HEK293 (cell line): Measurements from ENCODE around the gene RTN4RL2.
A peak's percentile ranks its signal among the peaks of the same experiment; 100 is the strongest.

Experiments used
- EGR2 ChIP-seq: fragments of 450-650 bp; formaldehyde crosslinking; IDR thresholded peaks from 2 replicates; pipeline ENCODE4 v1.5.1; 2016; ENCODE audit warnings: low read depth, missing biosample characterization, missing genetic modification characterization
- FEZF1 ChIP-seq: fragments of 450-650 bp; formaldehyde crosslinking; IDR thresholded peaks from 2 replicates; pipeline ENCODE4 v1.5.1; 2016; ENCODE audit warnings: missing biosample characterization, missing genetic modification characterization
- GLI2 ChIP-seq: fragments of 450-650 bp; formaldehyde crosslinking; IDR thresholded peaks from 2 replicates; pipeline ENCODE4; 2017; ENCODE audit warnings: missing biosample characterization, missing genetic modification characterization, low read depth, borderline replicate concordance
- KLF9 ChIP-seq: fragments of 450-650 bp; formaldehyde crosslinking; IDR thresholded peaks from 2 replicates; pipeline ENCODE4 v1.5.1; 2016; ENCODE audit warnings: missing biosample characterization, missing genetic modification characterization, low read depth
- PATZ1 ChIP-seq: fragments of 450-650 bp; formaldehyde crosslinking; IDR thresholded peaks from 2 replicates; pipeline ENCODE4 v1.5.1; 2016; ENCODE audit warnings: missing biosample characterization, missing genetic modification characterization
- SP2 ChIP-seq: fragments of 450-650 bp; formaldehyde crosslinking; IDR thresholded peaks from 2 replicates; pipeline ENCODE4 v1.5.1; 2016; ENCODE audit warnings: missing biosample characterization, missing genetic modification characterization
- SP3 ChIP-seq: fragments of 450-650 bp; formaldehyde crosslinking; IDR thresholded peaks from 2 replicates; pipeline ENCODE4 v1.5.1; 2016; ENCODE audit warnings: missing biosample characterization, missing genetic modification characterization
- ZBTB10 ChIP-seq: fragments of 450-650 bp; formaldehyde crosslinking; IDR thresholded peaks from 2 replicates; pipeline ENCODE4 v1.5.1; 2016; ENCODE audit warnings: missing biosample characterization, missing genetic modification characterization
- ZBTB17 ChIP-seq: fragments of 450-650 bp; formaldehyde crosslinking; IDR thresholded peaks from 2 replicates; pipeline ENCODE4 v1.5.1; 2016; ENCODE audit warnings: missing biosample characterization, missing genetic modification characterization
- ZBTB20 ChIP-seq: fragments of 450-650 bp; formaldehyde crosslinking; IDR thresholded peaks from 2 replicates; pipeline ENCODE4 v1.5.1; 2016; ENCODE audit warnings: missing biosample characterization, missing genetic modification characterization
- ZBTB26 ChIP-seq: fragments of 450-650 bp; formaldehyde crosslinking; optimal IDR thresholded peaks from 2 replicates; pipeline ENCODE3; 2016; ENCODE audit warnings: missing biosample characterization, mild to moderate bottlenecking, missing genetic modification characterization
- ZBTB49 ChIP-seq: fragments of 450-650 bp; formaldehyde crosslinking; IDR thresholded peaks from 2 replicates; pipeline ENCODE4 v1.5.1; 2016; ENCODE audit warnings: missing biosample characterization, missing genetic modification characterization, low read depth
- ZBTB8A ChIP-seq: fragments of 450-650 bp; formaldehyde crosslinking; IDR thresholded peaks from 2 replicates; pipeline ENCODE4 v1.5.1; 2016; ENCODE audit warnings: missing biosample characterization, missing genetic modification characterization
- ZNF2 ChIP-seq: fragments of 450-650 bp; formaldehyde crosslinking; IDR thresholded peaks from 2 replicates; pipeline ENCODE4 v1.5.1; 2016; ENCODE audit warnings: missing biosample characterization, missing genetic modification characterization
- ZNF335 ChIP-seq: fragments of 450-650 bp; formaldehyde crosslinking; conservative IDR thresholded peaks from 2 replicates; pipeline ENCODE4 v1.5.1; 2016; ENCODE audit warnings: missing biosample characterization, missing genetic modification characterization
- ZNF37A ChIP-seq: fragments of 450-650 bp; IDR thresholded peaks from 2 replicates; pipeline ENCODE4 v1.5.1; 2018; ENCODE audit warnings: missing biosample characterization, missing genetic modification characterization
- ZNF398 ChIP-seq: fragments of 450-650 bp; formaldehyde crosslinking; IDR thresholded peaks from 2 replicates; pipeline ENCODE4 v1.5.1; 2017; ENCODE audit warnings: missing biosample characterization, missing genetic modification characterization
- ZNF404 ChIP-seq: fragments of 450-650 bp; formaldehyde crosslinking; IDR thresholded peaks from 2 replicates; pipeline ENCODE4 v1.5.1; 2017; ENCODE audit warnings: missing biosample characterization, missing genetic modification characterization
- ZNF48 ChIP-seq: fragments of 450-650 bp; formaldehyde crosslinking; IDR thresholded peaks from 2 replicates; pipeline ENCODE4 v1.5.1; 2016; ENCODE audit warnings: missing biosample characterization, missing genetic modification characterization
- ZNF529 ChIP-seq: fragments of 450-650 bp; formaldehyde crosslinking; IDR thresholded peaks from 2 replicates; pipeline ENCODE4 v1.5.1; 2017; ENCODE audit warnings: missing genetic modification characterization, missing biosample characterization; ENCODE audit not compliant: insufficient replicate concordance
- ZNF629 ChIP-seq: fragments of 450-650 bp; formaldehyde crosslinking; IDR thresholded peaks from 2 replicates; pipeline ENCODE4 v1.5.1; 2017; ENCODE audit warnings: missing biosample characterization, missing genetic modification characterization
- ZNF792 ChIP-seq: fragments of 450-650 bp; formaldehyde crosslinking; IDR thresholded peaks from 2 replicates; pipeline ENCODE4 v1.5.1; 2016; ENCODE audit warnings: missing biosample characterization, missing genetic modification characterization
- ZNF837 ChIP-seq: fragments of 450-650 bp; formaldehyde crosslinking; IDR thresholded peaks from 2 replicates; pipeline ENCODE4 v1.5.1; 2016; ENCODE audit warnings: missing biosample characterization, missing genetic modification characterization
- ZNF843 ChIP-seq: fragments of 450-650 bp; formaldehyde crosslinking; IDR thresholded peaks from 2 replicates; pipeline ENCODE4 v1.5.1; 2016; ENCODE audit warnings: missing biosample characterization, missing genetic modification characterization

RTN4RL2 gene

GRCh38 chr11:57515332-57516060 lies 55.2 kb downstream of the RTN4RL2 start, which contains the start of gene SLC43A1 (continued):
- TF ChIP-seq ZBTB10: peak; percentile 56; the same call in 1 of the 2 replicates
- no peak for TF ChIP-seq ZNF2
- TF ChIP-seq ZBTB8A (tag by site-specific recombination): peak; percentile 36; the same call in 1 of the 2 replicates
- TF ChIP-seq ZBTB49 (tag by site-specific recombination): no peak
- TF ChIP-seq GLI2: no peak
- TF ChIP-seq PATZ1 (tag by site-specific recombination): peak; percentile 93
- TF ChIP-seq SP2 (tag by site-specific recombination): peak; percentile 32; the same call in 1 of the 2 replicates
- peak; percentile 68 for TF ChIP-seq EGR2
- TF ChIP-seq ZBTB26: peak; percentile 87
- peak; percentile 45; the same call in 1 of the 2 replicates for TF ChIP-seq KLF9 (tag by site-specific recombination)
- peak; percentile 83 for TF ChIP-seq FEZF1
- no peak for TF ChIP-seq ZNF843
- peak; percentile 90 for TF ChIP-seq ZNF335
- peak; percentile 38; the same call in 1 of the 2 replicates for TF ChIP-seq ZBTB17 (tag by site-specific recombination)
- no peak; the same call in 1 of the 2 replicates for TF ChIP-seq ZNF629 (tag by site-specific recombination)
- TF ChIP-seq ZNF37A: no peak
- no peak for TF ChIP-seq ZNF48 (tag by site-specific recombination)
- TF ChIP-seq ZNF398: 0 out of 2 replicates have a peak, but pooled peaks have one; percentile 10
- peak; percentile 18; the same call in 1 of the 2 replicates for TF ChIP-seq ZBTB20 (tag by site-specific recombination)
- TF ChIP-seq ZNF837 (tag by site-specific recombination): no peak
- TF ChIP-seq SP3 (tag by site-specific recombination): peak; percentile 46
- no peak for TF ChIP-seq ZNF404
- TF ChIP-seq ZNF529 (tag by site-specific recombination): no peak
- no peak for TF ChIP-seq ZNF792
